Mammary epithelial cell (primary cell): Measurements from ENCODE around the gene F2RL3.
"Not testable (repeated sequence)": the region's sequence is repeated elsewhere in the genome, so short reads cannot be mapped to it uniquely, and the experiment has no call there.

ENCODE experiments used
- EZH2 ChIP-seq: IDR thresholded peaks from 2 replicates; pipeline ENCODE4 v1.6.1; 2012; ENCODE audit warnings: low read length, inconsistent platforms, borderline replicate concordance
- TF ChIP-seq, protein P1 (sequence below), 2 donors: IDR thresholded peaks in 1 of 2; conservative IDR thresholded peaks in 1 of 2; 2 replicates each; pipeline ENCODE4 v1.5.1; 2011 to 2012; ENCODE audit warnings: inconsistent platforms in 2 of 2, low read length in 2 of 2, mild to moderate bottlenecking in 2 of 2, control low read depth in 1 of 2, low read depth in 1 of 2; ENCODE audit not compliant: insufficient read depth in 1 of 2; ENCODE audit errors: extremely low read depth in 1 of 2

DNA sequence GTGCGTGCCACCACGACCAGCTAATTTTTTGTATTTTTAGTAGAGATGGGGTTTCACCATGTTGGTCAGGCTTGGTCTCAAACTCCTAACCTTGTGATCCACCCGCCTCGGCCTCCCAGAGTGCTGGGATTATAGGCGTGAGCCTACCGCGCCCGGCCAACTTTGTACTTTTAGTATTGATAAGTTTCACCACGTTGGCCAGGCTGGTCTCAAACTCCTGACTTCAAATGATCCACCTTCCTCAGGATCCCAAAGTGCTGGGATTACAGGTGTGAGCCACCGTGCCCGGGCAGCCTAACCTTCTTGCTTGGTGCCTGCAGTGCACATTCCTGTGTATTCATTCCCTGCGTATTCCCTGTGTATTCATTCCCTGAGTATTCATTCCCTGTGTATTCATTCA, 49.0 kb downstream of the F2RL3 start:
- TF ChIP-seq, protein P1, sequence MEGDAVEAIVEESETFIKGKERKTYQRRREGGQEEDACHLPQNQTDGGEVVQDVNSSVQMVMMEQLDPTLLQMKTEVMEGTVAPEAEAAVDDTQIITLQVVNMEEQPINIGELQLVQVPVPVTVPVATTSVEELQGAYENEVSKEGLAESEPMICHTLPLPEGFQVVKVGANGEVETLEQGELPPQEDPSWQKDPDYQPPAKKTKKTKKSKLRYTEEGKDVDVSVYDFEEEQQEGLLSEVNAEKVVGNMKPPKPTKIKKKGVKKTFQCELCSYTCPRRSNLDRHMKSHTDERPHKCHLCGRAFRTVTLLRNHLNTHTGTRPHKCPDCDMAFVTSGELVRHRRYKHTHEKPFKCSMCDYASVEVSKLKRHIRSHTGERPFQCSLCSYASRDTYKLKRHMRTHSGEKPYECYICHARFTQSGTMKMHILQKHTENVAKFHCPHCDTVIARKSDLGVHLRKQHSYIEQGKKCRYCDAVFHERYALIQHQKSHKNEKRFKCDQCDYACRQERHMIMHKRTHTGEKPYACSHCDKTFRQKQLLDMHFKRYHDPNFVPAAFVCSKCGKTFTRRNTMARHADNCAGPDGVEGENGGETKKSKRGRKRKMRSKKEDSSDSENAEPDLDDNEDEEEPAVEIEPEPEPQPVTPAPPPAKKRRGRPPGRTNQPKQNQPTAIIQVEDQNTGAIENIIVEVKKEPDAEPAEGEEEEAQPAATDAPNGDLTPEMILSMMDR (conservative IDR thresholded peaks at IDR 0.05 in 1 of 2, IDR thresholded peaks at IDR 0.05 in 1 of 2; ENCODE audit: extremely low read depth in 1 of 2, insufficient read depth in 1 of 2, low read depth in 1 of 2, low read length in 2 of 2) = not testable (repeated sequence)
- TF ChIP-seq EZH2 = not testable (repeated sequence)
